Cerebellar cortex (tissue), 1 donor: ENCODE measurements around the gene G6PC3.
"Not testable (repeated sequence)": the region's sequence is repeated elsewhere in the genome, so short reads cannot be mapped to it uniquely, and the experiment has no call there.

ENCODE experiments used
- DNase-seq: peaks from one replicate; pipeline ENCODE4 v3.0.0-alpha.2; 2015; ENCODE audit warnings: low spot score

G6PC3 gene

GRCh38 chr17:44070455-44071197, at the start of gene G6PC3:
G6PC3 (plus strand) TSS chr17:44070735; CDS start chr17:44070966, 231 bp downstream.
- DNase-seq = peak; percentile 98

GRCh38 chr17:44021227-44021626, 49.3 kb upstream of the G6PC3 start:
- not testable (repeated sequence) for DNase-seq

- no peak for DNase-seq
Measured at GRCh38 chr17:44022246-44022645, 48.3 kb upstream of the G6PC3 start.

GRCh38 chr17:44023545-44024270, 46.8 kb upstream of the G6PC3 start:
- no peak for DNase-seq

GRCh38 chr17:44024271-44024663, 46.3 kb upstream of the G6PC3 start:
- peak; percentile 93 for DNase-seq

- no peak for DNase-seq
Measured at GRCh38 chr17:44024853-44025252, 45.7 kb upstream of the G6PC3 start.

GRCh38 chr17:44029736-44030135, 40.8 kb upstream of the G6PC3 start:
- no peak for DNase-seq

GRCh38 chr17:44030482-44030881, 40.1 kb upstream of the G6PC3 start:
- no peak for DNase-seq

GRCh38 chr17:44033861-44034408, 36.6 kb upstream of the G6PC3 start:
- no peak for DNase-seq

- DNase-seq = not testable (repeated sequence)
Measured at GRCh38 chr17:44034688-44035087, 35.8 kb upstream of the G6PC3 start.

- DNase-seq = no peak
Measured at GRCh38 chr17:44037471-44037870, 33.1 kb upstream of the G6PC3 start.

- no peak for DNase-seq
Measured at GRCh38 chr17:44038604-44039011, 31.9 kb upstream of the G6PC3 start.

- no peak for DNase-seq
Measured at GRCh38 chr17:44039829-44040635, 30.5 kb upstream of the G6PC3 start.

- DNase-seq = no peak
Measured at GRCh38 chr17:44043272-44043696, 27.3 kb upstream of the G6PC3 start.

- DNase-seq = no peak
Measured at GRCh38 chr17:44044071-44044470, 26.5 kb upstream of the G6PC3 start.

GRCh38 chr17:44045486-44045885, 25.0 kb upstream of the G6PC3 start:
- DNase-seq = no peak

GRCh38 chr17:44046893-44047292, 23.6 kb upstream of the G6PC3 start:
- DNase-seq = not testable (repeated sequence)

GRCh38 chr17:44049294-44050060, 21.1 kb upstream of the G6PC3 start:
- no peak for DNase-seq

GRCh38 chr17:44053125-44053872, 17.2 kb upstream of the G6PC3 start:
- DNase-seq = no peak

GRCh38 chr17:44059101-44059892, 11.2 kb upstream of the G6PC3 start:
- DNase-seq = no peak
